ENCODE results near the gene SPPL2B.

The SPPL2B gene

DNA sequence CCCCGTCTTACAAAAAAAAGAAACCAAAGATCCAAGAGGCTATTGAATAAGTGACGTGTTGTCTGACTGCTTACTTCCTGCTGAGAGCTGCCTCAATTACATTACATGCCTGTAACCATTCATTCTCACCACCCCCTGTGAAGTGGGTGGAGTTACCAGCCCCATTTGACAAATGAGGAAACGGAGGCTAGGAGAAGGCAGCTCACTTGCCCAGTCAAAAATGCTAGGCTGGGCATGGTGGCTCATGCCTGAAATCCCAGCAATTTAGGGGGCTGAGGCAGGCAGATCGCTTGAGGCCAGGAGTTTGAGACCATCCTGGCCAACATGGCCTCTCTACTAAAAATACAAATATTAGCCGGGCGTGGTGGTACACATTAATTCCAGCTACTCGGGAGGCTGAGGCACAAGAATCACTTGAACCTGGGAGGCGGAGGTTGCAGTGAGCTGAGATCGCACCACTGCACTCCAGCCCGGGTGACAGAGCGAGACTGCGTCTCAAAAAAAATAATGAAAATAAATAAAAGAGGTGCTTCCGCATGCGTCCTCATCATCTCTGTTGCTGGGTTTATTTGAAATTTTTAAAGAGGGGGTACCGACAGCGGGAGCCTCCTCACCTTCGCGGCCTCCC is 597 bp upstream of the SPPL2B start:
- POLR2A ChIA-PET (ENCODE audit: low non-redundant PET), result interaction anchor here (0.6 to 0.8 kb wide), 3 partner anchors 9 to 1754 kb away, joined by 3 to 4 read pairs (median 3); partner anchors contain the start of gene TIMM13
- TF ChIP-seq, protein P1, sequence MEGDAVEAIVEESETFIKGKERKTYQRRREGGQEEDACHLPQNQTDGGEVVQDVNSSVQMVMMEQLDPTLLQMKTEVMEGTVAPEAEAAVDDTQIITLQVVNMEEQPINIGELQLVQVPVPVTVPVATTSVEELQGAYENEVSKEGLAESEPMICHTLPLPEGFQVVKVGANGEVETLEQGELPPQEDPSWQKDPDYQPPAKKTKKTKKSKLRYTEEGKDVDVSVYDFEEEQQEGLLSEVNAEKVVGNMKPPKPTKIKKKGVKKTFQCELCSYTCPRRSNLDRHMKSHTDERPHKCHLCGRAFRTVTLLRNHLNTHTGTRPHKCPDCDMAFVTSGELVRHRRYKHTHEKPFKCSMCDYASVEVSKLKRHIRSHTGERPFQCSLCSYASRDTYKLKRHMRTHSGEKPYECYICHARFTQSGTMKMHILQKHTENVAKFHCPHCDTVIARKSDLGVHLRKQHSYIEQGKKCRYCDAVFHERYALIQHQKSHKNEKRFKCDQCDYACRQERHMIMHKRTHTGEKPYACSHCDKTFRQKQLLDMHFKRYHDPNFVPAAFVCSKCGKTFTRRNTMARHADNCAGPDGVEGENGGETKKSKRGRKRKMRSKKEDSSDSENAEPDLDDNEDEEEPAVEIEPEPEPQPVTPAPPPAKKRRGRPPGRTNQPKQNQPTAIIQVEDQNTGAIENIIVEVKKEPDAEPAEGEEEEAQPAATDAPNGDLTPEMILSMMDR (conservative IDR thresholded peaks at IDR 0.05; ENCODE audit: low read depth), result no peak
- peak; percentile 65 for DNase-seq (ENCODE audit: low spot score)
- CTCF ChIA-PET, result no interaction called here
- H3K27ac ChIP-seq, result peak overlapping the region; percentile 84

GRCh38 chr19:2329149-2329478 is 630 bp downstream of the SPPL2B start:
- CTCF ChIA-PET, result no interaction called here
- DNase-seq (ENCODE audit: low spot score), result no peak
- POLR2A ChIA-PET (ENCODE audit: low non-redundant PET), result no interaction called here

DNA sequence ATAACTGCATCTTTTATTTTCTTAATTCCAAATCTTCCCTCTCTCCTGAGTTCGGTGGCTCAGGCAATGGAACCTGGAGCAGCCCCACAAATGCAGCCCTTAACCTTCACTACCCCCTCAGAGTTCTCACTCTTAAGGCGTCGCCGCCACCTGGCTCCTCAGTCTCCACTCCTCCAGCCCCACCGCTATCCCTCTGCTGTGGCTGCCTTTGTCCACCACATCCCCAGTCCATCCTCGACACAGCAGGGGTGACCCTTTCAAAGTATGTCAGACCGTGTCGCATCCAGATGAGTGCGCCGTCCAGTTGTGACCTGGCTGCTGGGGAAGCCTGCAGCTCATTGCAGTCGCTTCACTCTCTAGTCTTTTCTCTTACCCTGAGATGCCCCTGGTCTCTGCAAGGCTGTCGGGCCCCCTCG is 1.0 kb downstream of the SPPL2B start:
- POLR2A ChIA-PET (ENCODE audit: low non-redundant PET), result interaction anchor here (0.6 kb wide), 1 partner anchor 240 kb away, joined by 4 read pairs; no protein-coding TSS in a partner anchor
- H3K27ac ChIP-seq, result peak overlapping the region; percentile 84
- TF ChIP-seq, protein P1 (conservative IDR thresholded peaks at IDR 0.05; ENCODE audit: low read depth), result no peak
- DNase-seq (ENCODE audit: low spot score), result no peak
- CTCF ChIA-PET, result interaction anchor here (0.6 to 0.7 kb wide), 2 partner anchors 95 to 113 kb away, joined by 5 to 6 read pairs; no protein-coding TSS in a partner anchor

More at GRCh38 chr19:2329149-2329478, 630 bp downstream of the SPPL2B start:
- TF ChIP-seq, protein P1 (conservative IDR thresholded peaks at IDR 0.05; ENCODE audit: low read depth), result no peak
- peak overlapping the region; percentile 84 for H3K27ac ChIP-seq

- H3K27ac ChIP-seq, result peak overlapping the region; percentile 36
- ChIA-PET CTCF (no interaction called here), POLR2A (ENCODE audit: low non-redundant PET) (interaction anchor here (0.6 kb wide), 1 partner anchor 241 kb away, joined by 4 read pairs; no protein-coding TSS in a partner anchor)
- no peak for DNase-seq (ENCODE audit: low spot score)
- TF ChIP-seq, protein P1 (conservative IDR thresholded peaks at IDR 0.05; ENCODE audit: low read depth), result no peak
Measured at GRCh38 chr19:2330255-2330631, 1.8 kb downstream of the SPPL2B start.

GRCh38 chr19:2330632-2331284 is 2.3 kb downstream of the SPPL2B start:
- no peak for DNase-seq (ENCODE audit: low spot score)
- CTCF ChIA-PET, result no interaction called here
- H3K27ac ChIP-seq, result peak overlapping the region; percentile 36
- TF ChIP-seq, protein P1 (conservative IDR thresholded peaks at IDR 0.05; ENCODE audit: low read depth), result no peak
- POLR2A ChIA-PET (ENCODE audit: low non-redundant PET), result no interaction called here

DNA sequence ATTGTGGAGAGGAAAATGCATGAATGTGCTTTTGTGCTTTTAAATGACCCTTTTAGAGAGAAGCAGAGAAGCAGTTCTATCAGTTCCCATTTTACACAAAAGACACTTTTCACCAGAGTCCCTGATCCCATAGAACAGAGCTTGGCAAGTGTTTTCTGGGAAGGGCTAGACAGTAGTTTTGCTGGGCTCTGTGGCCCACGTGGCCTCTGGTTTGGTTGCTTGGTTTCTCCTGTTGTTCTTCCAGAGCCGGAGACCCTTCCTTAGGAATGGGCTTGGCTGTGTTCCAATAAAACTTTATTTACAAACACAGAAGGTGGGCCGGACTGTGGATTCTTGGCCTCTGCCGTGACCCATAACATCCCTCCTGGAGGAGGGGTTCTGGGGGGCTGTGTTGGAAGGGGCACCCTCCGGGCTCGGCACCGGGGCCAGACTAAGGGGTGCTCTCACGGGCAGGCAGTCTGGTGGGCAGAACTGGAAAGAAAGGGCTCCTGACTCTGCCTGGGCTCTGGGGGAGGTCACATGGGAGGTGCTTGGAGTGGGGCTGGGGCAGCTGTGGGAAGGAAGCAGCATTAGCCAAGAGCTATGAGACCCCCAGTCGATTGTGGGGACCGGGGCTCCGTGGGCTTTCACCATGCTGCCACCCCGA is 3.2 kb downstream of the SPPL2B start:
- POLR2A ChIA-PET (ENCODE audit: low non-redundant PET), result no interaction called here
- no peak for DNase-seq (ENCODE audit: low spot score)
- CTCF ChIA-PET, result interaction anchor here (0.6 kb wide), 1 partner anchor 11 kb away, joined by 3 read pairs; no protein-coding TSS in a partner anchor
- peak overlapping the region; percentile 7; the same call in 1 of the 2 replicates for H3K27ac ChIP-seq
- TF ChIP-seq, protein P1 (conservative IDR thresholded peaks at IDR 0.05; ENCODE audit: low read depth), result no peak

Data from RWPE1 (cell line).